SK-N-SH treated with all-trans-retinoic acid at 6 μM for 48 hours (cell line): ENCODE data around the gene DNAI7.

Source experiments
- ATAC-seq: fragments of 200-7000 bp; cut with Tn5 transposase; 3 replicates; pipeline ENCODE4 v1.9.1; 2020; ENCODE audit warnings: mild to moderate bottlenecking, moderate library complexity
- ARNTL ChIP-seq: fragments of 450-650 bp; formaldehyde crosslinking; IDR thresholded peaks from 2 replicates; pipeline ENCODE4 v1.5.0; 2020; ENCODE audit warnings: low read depth, mild to moderate bottlenecking, moderate library complexity, borderline replicate concordance
- BACH2 ChIP-seq: fragments of 250-450 bp; sonication (Bioruptor Pico); IDR thresholded peaks from 2 replicates; pipeline ENCODE4 v1.9.0; 2021; ENCODE audit warnings: mild to moderate bottlenecking, borderline replicate concordance
- CREB5 ChIP-seq: fragments of 250-450 bp; sonication (Bioruptor Pico); IDR thresholded peaks from 2 replicates; pipeline ENCODE4 v1.5.1; 2020; ENCODE audit warnings: low read depth, mild to moderate bottlenecking, moderate library complexity
- CSDC2 ChIP-seq: fragments of 250-450 bp; sonication (Bioruptor Pico); IDR thresholded peaks from 2 replicates; pipeline ENCODE4 v1.5.0; 2020; ENCODE audit warnings: mild to moderate bottlenecking, moderate library complexity
- ESRRG ChIP-seq: fragments of 250-450 bp; sonication (Bioruptor Pico); IDR thresholded peaks from 2 replicates; pipeline ENCODE4 v1.6.1; 2021; ENCODE audit warnings: mild to moderate bottlenecking
- GLIS3 ChIP-seq: fragments of 250-450 bp; sonication (Bioruptor Pico); IDR thresholded peaks from 2 replicates; pipeline ENCODE4 v1.5.0; 2020; ENCODE audit warnings: mild to moderate bottlenecking, moderate library complexity
- ISL1 ChIP-seq: fragments of 250-450 bp; sonication (Bioruptor Pico); IDR thresholded peaks from 2 replicates; pipeline ENCODE4 v2.1.2; 2022; ENCODE audit warnings: mild to moderate bottlenecking, moderate library complexity
- OSR1 ChIP-seq: fragments of 250-450 bp; sonication (Bioruptor Pico); IDR thresholded peaks from 2 replicates; pipeline ENCODE4 v1.8.0; 2022; ENCODE audit warnings: moderate library complexity, mild to moderate bottlenecking, inconsistent platforms
- PATZ1 ChIP-seq: fragments of 250-450 bp; sonication (Bioruptor Pico); IDR thresholded peaks from 2 replicates; pipeline ENCODE4 v1.8.0; 2020; ENCODE audit warnings: mild to moderate bottlenecking, moderate library complexity, borderline replicate concordance
- POU6F1 ChIP-seq: fragments of 250-450 bp; sonication (Bioruptor Pico); IDR thresholded peaks from 2 replicates; pipeline ENCODE4 v1.8.0; 2021; ENCODE audit warnings: low read depth, mild to moderate bottlenecking, moderate library complexity, borderline replicate concordance
- PPARA ChIP-seq: fragments of 250-450 bp; sonication (Bioruptor Pico); IDR thresholded peaks from 2 replicates; pipeline ENCODE4 v1.5.0; 2020; ENCODE audit warnings: mild to moderate bottlenecking, borderline replicate concordance
- RARB ChIP-seq: fragments of 250-450 bp; sonication (Bioruptor Pico); IDR thresholded peaks from 2 replicates; pipeline ENCODE4 v1.8.0; 2021; ENCODE audit warnings: mild to moderate bottlenecking, moderate library complexity
- SNAI2 ChIP-seq: fragments of 250-450 bp; sonication (Bioruptor Pico); IDR thresholded peaks from 2 replicates; pipeline ENCODE4 v1.5.0; 2020; ENCODE audit warnings: mild to moderate bottlenecking, moderate library complexity
- TCF4 ChIP-seq: fragments of 250-450 bp; sonication (Bioruptor Pico); IDR thresholded peaks from 2 replicates; pipeline ENCODE4 v1.8.0; 2021; ENCODE audit warnings: mild to moderate bottlenecking, moderate library complexity, borderline replicate concordance
- TOX ChIP-seq: fragments of 250-450 bp; sonication (Bioruptor Pico); IDR thresholded peaks from 2 replicates; pipeline ENCODE4 v1.8.0; 2021; ENCODE audit warnings: mild to moderate bottlenecking, moderate library complexity, borderline replicate concordance
- TSHZ2 ChIP-seq: fragments of 250-450 bp; sonication (Bioruptor Pico); IDR thresholded peaks from 2 replicates; pipeline ENCODE4 v1.5.0; 2020; ENCODE audit warnings: mild to moderate bottlenecking, moderate library complexity
- ZC3H10 ChIP-seq: fragments of 250-450 bp; sonication (Bioruptor Pico); IDR thresholded peaks from 2 replicates; pipeline ENCODE4 v1.5.1; 2021; ENCODE audit warnings: mild to moderate bottlenecking, moderate library complexity
- ZFP3 ChIP-seq: fragments of 250-450 bp; sonication (Bioruptor Pico); IDR thresholded peaks from 2 replicates; pipeline ENCODE4 v1.5.0; 2020; ENCODE audit warnings: mild to moderate bottlenecking, moderate library complexity
- ZFP30 ChIP-seq: fragments of 450-650 bp; formaldehyde crosslinking; IDR thresholded peaks from 2 replicates; pipeline ENCODE4 v1.5.0; 2022; ENCODE audit warnings: mild to moderate bottlenecking, moderate library complexity
- ZNF565 ChIP-seq: fragments of 450-650 bp; formaldehyde crosslinking; conservative IDR thresholded peaks from 2 replicates; pipeline ENCODE4 v1.5.0; 2020; ENCODE audit warnings: low read depth, mild to moderate bottlenecking, moderate library complexity
- ZNF70 ChIP-seq: fragments of 450-650 bp; formaldehyde crosslinking; IDR thresholded peaks from 2 replicates; pipeline ENCODE4 v1.5.0; 2020; ENCODE audit warnings: mild to moderate bottlenecking, moderate library complexity
- ZNF8 ChIP-seq: fragments of 450-650 bp; formaldehyde crosslinking; IDR thresholded peaks from 2 replicates; pipeline ENCODE4 v1.5.0; 2020; ENCODE audit warnings: mild to moderate bottlenecking, moderate library complexity

DNAI7 gene

GRCh38 chr12:25241167-25242020, 46.4 kb upstream of the DNAI7 start:
- TF ChIP-seq TCF4 (no peak), CREB5 (no peak), ZNF70 (CRISPR knock-in tag) (no peak), SNAI2 (CRISPR knock-in tag) (no peak), ZNF565 (CRISPR knock-in tag) (no peak), BACH2 (CRISPR knock-in tag) (no peak), PATZ1 (CRISPR knock-in tag) (no peak), ZFP30 (no peak), ARNTL (CRISPR knock-in tag) (no peak), POU6F1 (no peak), CSDC2 (no peak), OSR1 (CRISPR knock-in tag) (no peak), ISL1 (CRISPR knock-in tag) (no peak), GLIS3 (CRISPR knock-in tag) (no peak), RARB (CRISPR knock-in tag) (no peak), TSHZ2 (CRISPR knock-in tag) (no peak), ZFP3 (CRISPR knock-in tag) (no peak), ZNF8 (no peak), TOX (CRISPR knock-in tag) (no peak)
- ATAC-seq, result peak; percentile 77

- ATAC-seq, result no peak
- no peak for TF ChIP-seq CSDC2
- TF ChIP-seq ZNF8, result 0 out of 2 replicates have a peak, but pooled peaks have one; percentile 26
- no peak for TF ChIP-seq PPARA
- no peak for TF ChIP-seq GLIS3 (CRISPR knock-in tag)
Measured at GRCh38 chr12:25236626-25237025, 41.7 kb upstream of the DNAI7 start.

GRCh38 chr12:25236190-25236589, 41.2 kb upstream of the DNAI7 start:
- peak; percentile 33; the same call in 1 of the 3 replicates for ATAC-seq

More at GRCh38 chr12:25236190-25236589, 41.2 kb upstream of the DNAI7 start:
- TF ChIP-seq ZFP30 (no peak), TCF4 (no peak), ESRRG (CRISPR knock-in tag) (no peak), ZNF70 (CRISPR knock-in tag) (no peak), CREB5 (no peak), ZC3H10 (CRISPR knock-in tag) (no peak), CSDC2 (no peak), RARB (CRISPR knock-in tag) (no peak)
- TF ChIP-seq, all 23 proteins: peak for 0
